BE2C (cell line): ENCODE measurements around the gene TMEM54.
"Not testable (repeated sequence)": the region's sequence is repeated elsewhere in the genome, so short reads cannot be mapped to it uniquely, and the experiment has no call there.

Experiments used
- DNase-seq: peaks from one replicate; pipeline ENCODE4 v3.0.0-alpha.2; 2020
- H3K27me3 ChIP-seq: fragments of 250-450 bp; sonication (Bioruptor Pico); 2 replicates; pipeline ENCODE4 v1.5.1; 2020; ENCODE audit warnings: mild to moderate bottlenecking
- H3K36me3 ChIP-seq: fragments of 250-450 bp; sonication (Bioruptor Pico); 2 replicates; pipeline ENCODE4 v1.5.1; 2020; ENCODE audit warnings: mild to moderate bottlenecking
- H3K4me1 ChIP-seq: fragments of 250-450 bp; sonication (Bioruptor Pico); 2 replicates; pipeline ENCODE4 v1.5.1; 2020
- H3K4me3 ChIP-seq: 2 replicates; pipeline ENCODE4 v1.5.1; 2011; ENCODE audit warnings: low read depth, low read length
- H3K9me3 ChIP-seq: fragments of 250-450 bp; sonication (Bioruptor Pico); 2 replicates; pipeline ENCODE4 v1.5.1; 2020
- CTCF ChIP-seq: IDR thresholded peaks from 2 replicates; pipeline ENCODE4 v1.5.1; 2012; ENCODE audit warnings: mild to moderate bottlenecking, low read depth, low read length

Gene TMEM54

GRCh38 chr1:32917521-32917920, 16.3 kb upstream of the TMEM54 start:
- TF ChIP-seq CTCF = no peak
- Histone ChIP-seq H3K9me3 (no peaks in the 10 kb centered on the region), H3K36me3 (no peaks in the 10 kb centered on the region), H3K4me1 (no peaks in the 10 kb centered on the region), H3K27me3 (no peaks in the 10 kb centered on the region), H3K4me3 (no peak overlapping the region)
- DNase-seq = no peak

GRCh38 chr1:32915766-32916706, 14.8 kb upstream of the TMEM54 start:
- TF ChIP-seq CTCF = no peak
- H3K27me3 ChIP-seq = no peaks in the 10 kb centered on the region
- no peak overlapping the region for H3K4me3 ChIP-seq
- DNase-seq = no peak
- no peaks in the 10 kb centered on the region for H3K36me3 ChIP-seq
- H3K9me3 ChIP-seq = no peaks in the 10 kb centered on the region
- H3K4me1 ChIP-seq = no peaks in the 10 kb centered on the region

GRCh38 chr1:32910319-32910718, 9.1 kb upstream of the TMEM54 start:
- no peak for DNase-seq
- no peaks in the 10 kb centered on the region for H3K27me3 ChIP-seq
- no peaks in the 10 kb centered on the region for H3K36me3 ChIP-seq
- H3K9me3 ChIP-seq = no peaks in the 10 kb centered on the region
- no peaks in the 10 kb centered on the region for H3K4me1 ChIP-seq
- TF ChIP-seq CTCF = no peak
- H3K4me3 ChIP-seq = no peak overlapping the region

GRCh38 chr1:32907435-32907834, 6.2 kb upstream of the TMEM54 start:
- H3K27me3 ChIP-seq = peaks cover 2% of the 10 kb centered on the region
- no peak for DNase-seq
- no peaks in the 10 kb centered on the region for H3K4me1 ChIP-seq
- TF ChIP-seq CTCF = no peak
- no peak overlapping the region for H3K4me3 ChIP-seq
- no peaks in the 10 kb centered on the region for H3K9me3 ChIP-seq
- no peaks in the 10 kb centered on the region for H3K36me3 ChIP-seq

GRCh38 chr1:32906654-32907053, 5.5 kb upstream of the TMEM54 start:
- no peak for DNase-seq
- Histone ChIP-seq H3K4me3 (no peak overlapping the region), H3K4me1 (no peaks in the 10 kb centered on the region), H3K27me3 (peaks cover 7% of the 10 kb centered on the region), H3K36me3 (no peaks in the 10 kb centered on the region), H3K9me3 (no peaks in the 10 kb centered on the region)
- no peak for TF ChIP-seq CTCF

GRCh38 chr1:32905588-32905987, 4.4 kb upstream of the TMEM54 start:
- not testable (repeated sequence) for H3K4me3 ChIP-seq, H3K9me3 ChIP-seq, H3K36me3 ChIP-seq, H3K4me1 ChIP-seq, DNase-seq
- H3K27me3 ChIP-seq = peaks cover 18% of the 10 kb centered on the region
